Measurements from ENCODE around the gene AP2M1.

DNA sequence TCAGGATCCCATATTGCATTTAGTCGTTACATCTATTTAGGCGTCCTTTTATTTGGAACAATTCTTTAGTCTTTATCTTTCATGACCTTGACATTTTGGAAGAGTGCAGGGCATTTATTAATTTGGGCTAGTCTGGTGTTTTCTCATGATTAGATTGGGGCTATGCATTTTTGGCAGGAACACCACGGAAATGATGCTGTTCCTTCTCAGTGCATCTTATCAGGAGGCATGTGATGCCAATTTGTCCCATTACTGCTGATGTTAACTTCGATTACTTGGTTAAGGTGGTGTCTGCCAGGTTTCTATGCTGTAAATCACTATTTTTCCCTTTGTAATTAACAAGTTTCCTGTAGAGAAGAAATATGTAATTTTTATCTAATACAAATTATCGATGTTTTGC lies 36.6 kb downstream of the AP2M1 start:
- peak; percentile 99 for TF ChIP-seq GATA2 (IDR thresholded peaks at IDR 0.05; ENCODE audit: low read depth, low read length)
- peak; percentile 100 for TF ChIP-seq GATA3 (IDR thresholded peaks at IDR 0.05; ENCODE audit: low read depth, low read length)

Data from SH-SY5Y (cell line).